Right lobe of liver (tissue), 6 donors: Measurements from ENCODE around the gene NMB. TPM values are rescaled to one million over a fixed set of nuclear protein-coding genes. Genes with fewer than 3 reads are reported as not detected.
A peak's percentile ranks its signal among the peaks of the same experiment; 100 is the strongest.
"Not testable (repeated sequence)": the region's sequence is repeated elsewhere in the genome, so short reads cannot be mapped to it uniquely, and the experiment has no call there.

ENCODE experiments used
- ATAC-seq, 4 donors: fragments of 200-7000 bp; cut with Tn5 transposase; one replicate each; pipeline ENCODE4 v1.9.1; 2020; ENCODE audit warnings: mild to moderate bottlenecking in 4 of 4, moderate library complexity in 4 of 4
- DNase-seq, 3 donors: peaks; one replicate each; pipeline ENCODE4 v3.0.0-alpha.2; 2020
- H3K27ac ChIP-seq, 3 donors: fragments of 200-600 bp; one replicate each; pipeline ENCODE4 v1.8.0; 2022
- H3K27me3 ChIP-seq, 2 donors: fragments of 200-600 bp; one replicate each; pipeline ENCODE4 v1.8.0; 2022
- H3K36me3 ChIP-seq, 4 donors: fragments of 200-600 bp; sonication (generic) in 1 of 4; one replicate each; pipeline versions ENCODE4 v1.5.1 to v1.8.0; 2017 to 2022; ENCODE audit warnings: control low read depth in 1 of 4
- H3K4me1 ChIP-seq, 4 donors: fragments of 200-600 bp; sonication (generic) in 1 of 4; one replicate each; pipeline versions ENCODE4 v1.5.1 to v1.8.0; 2017 to 2022; ENCODE audit warnings: control low read depth in 1 of 4
- H3K4me3 ChIP-seq, 3 donors: fragments of 200-600 bp; one replicate each; pipeline ENCODE4 v1.8.0; 2022
- H3K9me3 ChIP-seq, 4 donors: fragments of 200-600 bp; sonication (generic) in 1 of 4; one replicate each; pipeline versions ENCODE4 v1.5.1 to v1.8.0; 2017 to 2022; ENCODE audit warnings: control low read depth in 1 of 4
- CTCF ChIP-seq, 4 donors: fragments of 200-600 bp in 3 of 4; fragments of 450-650 bp in 1 of 4; IDR thresholded peaks; one replicate each; pipeline versions ENCODE4 v1.5.1 to v1.8.0; 2016 to 2022; ENCODE audit warnings: antibody characterized with exemption in 4 of 4, mild to moderate bottlenecking in 2 of 4
- POLR2A ChIP-seq: fragments of 450-650 bp; IDR thresholded peaks from one replicate; pipeline ENCODE4 v1.6.1; 2017; ENCODE audit warnings: antibody characterized with exemption, mild to moderate bottlenecking
- WGBS: methylation state at CpG from one replicate; pipeline ENCODE4 v1.1.6; 2018; ENCODE audit warnings: low coverage, low lambda C conversion rate; ENCODE audit not compliant: insufficient coverage; ENCODE audit errors: missing lambda C conversion rate; 5-methylcytosine and 5-hydroxymethylcytosine counted together
- intact Hi-C, 2 donors: fragments of 100-400 bp; cut with DNase I; formaldehyde crosslinking; loops; one replicate each; pipeline versions ENCODE4 v1.11.2 to v1.14.1; 2022
- total RNA-seq, 6 experiments: library from RNA; depleted of rRNA in 2 of 6; stranded (reverse); fragments of >200 nt in 2 of 6; fragmentation: NEBNext Ultra II Directional in 3 of 6; extraction: Animal tissue kit (Norgen Biotek cat#: 25700) in 3 of 6; gene quantifications; one replicate each; pipeline versions ENCODE4 v1.1.0 to v1.2.4, GENCODE V29; 2016 to 2023
- donor health status: DM: no; HTN: yes; CAD: no.
- donor health status: DM: no; HTN: no; CAD: no.
- donor health status: DM: no; HTN: no; CAD: no.
- donor health status: DM: no; HTN: yes; CAD: no.
- donor health status: DM: no; HTN: yes; CAD: no.

NMB gene
- total RNA-seq, 6 experiments from 2014 or later: 0.76 to 3.8 (median 1.7) TPM

DNA sequence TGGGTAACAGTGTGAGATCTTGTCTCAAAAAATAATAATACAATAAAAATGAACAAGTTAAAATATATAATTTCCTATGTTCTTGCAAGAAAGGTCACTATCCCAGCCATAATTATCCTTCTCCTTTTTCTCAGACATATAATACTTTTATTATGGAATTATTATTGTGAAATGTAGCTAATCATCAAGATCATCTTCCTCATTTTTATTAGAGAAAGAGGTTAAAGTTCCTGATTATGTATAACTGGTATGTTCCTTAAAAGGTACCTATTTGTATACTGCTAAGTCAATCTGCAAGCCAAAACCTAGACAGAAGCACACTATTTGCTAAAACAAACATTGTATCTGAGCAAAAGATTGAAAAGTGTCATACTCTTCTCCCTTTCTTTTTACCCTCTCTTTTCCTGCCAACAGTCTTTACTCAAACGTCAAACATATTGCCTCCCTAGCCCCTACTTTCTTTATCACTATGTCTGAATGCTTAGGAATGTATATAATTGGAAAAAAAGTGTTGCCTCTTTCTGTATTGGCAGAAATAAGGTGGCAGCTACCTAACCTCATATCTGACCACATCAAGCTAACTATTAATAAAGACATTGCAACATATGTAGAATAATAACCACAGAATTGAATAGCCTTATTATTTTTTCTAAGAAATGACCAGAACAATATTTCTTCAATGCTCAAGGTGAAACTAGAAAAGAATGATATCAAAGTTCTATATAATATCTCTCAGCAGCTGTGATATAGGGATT lies 39.4 kb upstream of the NMB start:
- ATAC-seq: peak; percentile 46 to 63 (median 56)
- 12% methylated on average over 1 of the region's 1 CpG for WGBS
- intact Hi-C loops: no loop called here
- H3K27me3 ChIP-seq: no peaks in the 10 kb centered on the region
- no peaks in the 10 kb centered on the region for H3K36me3 ChIP-seq
- peak overlapping the region in 2 of 3 donors; percentile 10 to 20 for H3K27ac ChIP-seq
- H3K9me3 ChIP-seq: no peaks in the 10 kb centered on the region
- H3K4me3 ChIP-seq: no peak overlapping the region
- no peak for DNase-seq
- TF ChIP-seq CTCF (IDR thresholded peaks at IDR 0.05) (no peak), POLR2A (no peak)
- peaks cover 0 to 13% (median 9%) of the 10 kb centered on the region in 4 donors for H3K4me1 ChIP-seq

GRCh38 chr15:84696757-84697156 lies 38.8 kb upstream of the NMB start:
- Histone ChIP-seq H3K9me3 (no peaks in the 10 kb centered on the region), H3K27me3 (no peaks in the 10 kb centered on the region), H3K36me3 (no peaks in the 10 kb centered on the region), H3K4me3 (no peak overlapping the region), H3K4me1 (peaks cover 0 to 12% (median 9%) of the 10 kb centered on the region in 4 donors), H3K27ac (no peak overlapping the region)
- intact Hi-C loops: no loop called here
- DNase-seq (no peak), ATAC-seq (no peak)
- TF ChIP-seq CTCF (IDR thresholded peaks at IDR 0.05) (no peak), POLR2A (no peak)
- 60% methylated on average over 3 of the region's 4 CpGs for WGBS

GRCh38 chr15:84690342-84690741 lies 32.3 kb upstream of the NMB start:
- Histone ChIP-seq H3K27ac (no peak overlapping the region), H3K4me1 (no peaks in the 10 kb centered on the region), H3K36me3 (peaks cover 0 to 17% (median 3%) of the 10 kb centered on the region in 4 donors), H3K9me3 (no peaks in the 10 kb centered on the region), H3K4me3 (no peak overlapping the region), H3K27me3 (no peaks in the 10 kb centered on the region)
- intact Hi-C loops: no loop called here
- DNase-seq (no peak), ATAC-seq (no peak)
- 93% methylated on average over 8 of the region's 8 CpGs for WGBS
- TF ChIP-seq POLR2A: no peak
- TF ChIP-seq CTCF (IDR thresholded peaks at IDR 0.05): no peak

- DNase-seq (no peak), ATAC-seq (no peak)
Observed at GRCh38 chr15:84689858-84690257, 31.9 kb upstream of the NMB start.

GRCh38 chr15:84686446-84686845 lies 28.4 kb upstream of the NMB start:
- H3K27ac ChIP-seq, DNase-seq, ATAC-seq, intact Hi-C loops, H3K4me3 ChIP-seq, H3K9me3 ChIP-seq, H3K27me3 ChIP-seq, H3K4me1 ChIP-seq: not testable (repeated sequence)
- peaks cover 0 to 17% (median 3%) of the 10 kb centered on the region in 4 donors for H3K36me3 ChIP-seq
- 83% methylated on average over 7 of the region's 7 CpGs for WGBS

More at GRCh38 chr15:84689858-84690257, 31.9 kb upstream of the NMB start:
- no peaks in the 10 kb centered on the region for H3K27me3 ChIP-seq
- H3K4me3 ChIP-seq: no peak overlapping the region
- H3K36me3 ChIP-seq: peaks cover 0 to 17% (median 3%) of the 10 kb centered on the region in 4 donors
- WGBS: 100% methylated on average over 3 of the region's 4 CpGs
- no peak overlapping the region for H3K27ac ChIP-seq
- intact Hi-C loops: no loop called here
- no peaks in the 10 kb centered on the region for H3K4me1 ChIP-seq
- TF ChIP-seq POLR2A (no peak), CTCF (IDR thresholded peaks at IDR 0.05) (no peak)
- H3K9me3 ChIP-seq: no peaks in the 10 kb centered on the region
